Measurements from ENCODE around the gene OXLD1.

OXLD1 gene

DNA sequence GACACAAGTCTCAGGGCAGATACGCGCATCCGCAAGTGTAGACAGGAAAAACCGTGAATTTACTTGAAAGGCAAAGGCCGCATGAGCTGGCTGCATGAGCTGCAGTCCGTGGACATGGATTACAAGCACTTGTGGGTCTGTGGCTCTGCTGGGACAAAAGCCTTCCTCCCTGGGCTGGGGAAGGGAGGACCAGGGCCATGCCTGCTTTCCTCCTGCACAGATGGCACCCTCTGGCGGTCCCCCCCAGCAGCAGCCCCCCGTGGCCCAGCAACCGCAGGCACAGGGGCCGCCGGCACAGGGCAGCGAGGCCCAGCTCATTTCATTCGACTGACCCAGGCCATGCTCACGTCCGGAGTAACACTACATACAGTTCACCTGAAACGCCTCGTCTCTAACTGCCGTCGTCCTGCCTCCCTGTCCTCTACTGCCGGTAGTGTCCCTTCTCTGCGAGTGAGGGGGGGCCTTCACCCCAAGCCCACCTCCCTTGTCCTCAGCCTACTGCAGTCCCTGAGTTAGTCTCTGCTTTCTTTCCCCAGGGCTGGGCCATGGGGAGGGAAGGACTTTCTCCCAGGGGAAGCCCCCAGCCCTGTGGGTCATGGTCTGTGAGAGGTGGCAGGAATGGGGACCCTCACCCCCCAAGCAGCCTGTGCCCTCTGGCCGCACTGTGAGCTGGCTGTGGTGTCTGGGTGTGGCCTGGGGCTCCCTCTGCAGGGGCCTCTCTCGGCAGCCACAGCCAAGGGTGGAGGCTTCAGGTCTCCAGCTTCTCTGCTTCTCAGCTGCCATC, 35.1 kb upstream of the OXLD1 start:
- DNase-seq: no peak

DNA sequence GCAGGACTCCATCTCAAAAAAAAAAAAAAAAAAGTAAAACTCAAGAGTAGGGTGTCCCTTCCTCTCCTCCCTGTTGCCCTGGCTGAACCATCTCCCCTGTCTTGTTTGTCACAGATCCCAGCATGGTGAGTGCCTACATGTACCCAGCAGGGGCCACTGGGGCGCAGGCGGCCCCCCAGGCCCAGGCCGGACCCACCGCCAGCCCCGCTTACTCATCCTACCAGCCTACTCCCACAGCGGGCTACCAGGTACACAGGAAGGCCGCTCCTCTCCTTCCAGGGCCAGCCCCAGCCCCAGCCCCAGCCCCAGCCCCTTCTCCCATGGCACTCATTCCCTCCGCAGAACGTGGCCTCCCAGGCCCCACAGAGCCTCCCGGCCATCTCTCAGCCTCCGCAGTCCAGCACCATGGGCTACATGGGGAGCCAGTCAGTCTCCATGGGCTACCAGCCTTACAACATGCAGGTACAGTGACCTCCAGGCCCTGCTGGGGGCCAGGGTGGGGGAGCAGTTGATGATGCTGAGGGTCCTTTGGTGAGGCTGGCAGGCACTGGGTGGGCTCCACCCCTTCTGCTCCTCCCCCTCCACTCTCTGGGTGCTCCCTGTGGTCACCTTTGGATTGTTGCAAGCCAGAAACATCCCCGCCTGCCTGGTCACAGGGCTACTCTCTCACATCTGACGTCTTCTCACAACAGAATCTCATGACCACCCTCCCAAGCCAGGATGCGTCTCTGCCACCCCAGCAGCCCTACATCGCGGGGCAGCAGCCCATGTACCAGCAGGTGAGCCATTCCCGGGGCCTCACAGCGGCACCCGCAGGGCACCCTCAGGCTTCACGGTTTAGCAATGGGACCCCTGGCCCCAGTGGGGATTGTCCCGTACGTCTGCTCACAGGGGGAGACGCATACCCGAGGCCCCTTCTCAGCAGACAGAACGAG, 34.2 kb upstream of the OXLD1 start:
- DNase-seq: no peak

DNA sequence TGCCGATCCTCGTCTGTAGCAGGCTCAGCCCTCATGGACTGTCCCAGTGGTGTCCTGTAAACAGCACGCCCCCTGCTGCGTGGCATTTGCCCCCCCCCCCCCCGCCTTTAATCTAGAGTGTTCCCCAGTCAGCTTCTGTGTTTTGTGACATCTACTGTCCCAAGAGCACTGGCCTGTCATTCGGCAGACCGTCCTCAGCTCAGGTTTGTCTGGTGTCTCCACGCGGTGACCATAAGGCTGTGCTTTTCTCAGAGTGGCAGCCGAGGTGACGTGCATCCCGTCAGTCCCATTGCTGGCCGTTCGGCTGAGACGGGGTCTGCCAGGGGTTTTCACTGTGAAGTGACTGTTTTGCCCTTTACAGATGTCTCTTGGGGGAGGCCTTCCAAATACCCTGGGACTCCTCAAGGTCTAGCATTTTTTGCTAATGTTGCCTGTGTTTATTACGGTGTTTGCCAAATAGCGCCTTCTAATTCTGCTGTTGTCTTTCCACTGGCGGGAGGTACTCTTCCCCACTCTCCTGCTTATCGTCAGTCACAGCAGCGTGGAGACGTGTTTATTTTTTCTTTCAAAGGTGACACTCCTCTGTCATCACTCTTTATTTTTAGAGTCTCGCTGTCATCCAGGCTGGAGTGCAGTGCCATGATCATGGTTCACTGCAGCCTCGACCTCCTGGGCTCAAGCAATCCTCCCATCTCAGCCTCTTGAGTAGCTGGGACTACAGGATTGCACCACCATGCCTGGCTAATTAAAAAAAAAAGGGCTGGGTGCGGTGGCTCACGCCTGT, 31.0 kb upstream of the OXLD1 start:
- no peak for DNase-seq

DNA sequence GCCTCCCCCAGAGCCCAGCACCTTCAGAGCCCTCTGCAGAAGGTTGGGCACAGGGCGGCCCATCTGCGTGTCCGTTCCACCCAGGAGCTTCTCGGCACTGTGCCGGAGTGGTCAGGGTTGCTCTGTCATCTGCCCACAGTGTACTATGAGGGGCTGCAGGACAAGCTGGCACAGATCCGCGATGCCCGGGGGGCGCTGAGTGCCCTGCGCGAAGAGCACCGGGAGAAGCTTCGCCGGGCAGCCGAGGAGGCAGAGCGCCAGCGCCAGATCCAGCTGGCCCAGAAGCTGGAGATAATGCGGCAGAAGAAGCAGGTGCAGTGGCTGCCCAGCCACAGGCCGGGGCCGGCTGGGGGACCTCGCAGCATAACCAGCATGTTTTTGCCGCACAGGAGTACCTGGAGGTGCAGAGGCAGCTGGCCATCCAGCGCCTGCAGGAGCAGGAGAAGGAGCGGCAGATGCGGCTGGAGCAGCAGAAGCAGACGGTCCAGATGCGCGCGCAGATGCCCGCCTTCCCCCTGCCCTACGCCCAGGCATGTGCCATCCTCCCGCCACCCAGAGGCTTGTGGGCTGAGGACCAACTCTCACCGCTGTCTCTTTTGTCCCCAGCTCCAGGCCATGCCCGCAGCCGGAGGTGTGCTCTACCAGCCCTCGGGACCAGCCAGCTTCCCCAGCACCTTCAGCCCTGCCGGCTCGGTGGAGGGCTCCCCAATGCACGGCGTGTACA, 30.0 kb upstream of the OXLD1 start:
- no peak for DNase-seq

DNA sequence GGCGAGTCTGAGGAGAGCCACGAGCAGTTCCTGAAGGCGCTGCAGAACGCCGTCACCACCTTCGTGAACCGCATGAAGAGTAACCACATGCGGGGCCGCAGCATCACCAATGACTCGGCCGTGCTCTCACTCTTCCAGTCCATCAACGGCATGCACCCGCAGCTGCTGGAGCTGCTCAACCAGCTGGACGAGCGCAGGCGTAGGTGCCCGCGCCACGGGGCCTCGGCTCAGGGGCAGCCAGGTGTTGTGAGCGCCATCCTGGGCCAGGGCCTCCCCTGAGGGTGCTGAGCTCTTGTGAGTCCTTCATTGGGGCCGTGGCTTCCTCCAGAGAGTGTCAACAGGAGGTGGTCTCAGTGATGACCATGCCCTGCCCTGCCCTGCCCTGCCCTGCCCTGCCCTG, 29.4 kb upstream of the OXLD1 start:
- no peak for DNase-seq

DNA sequence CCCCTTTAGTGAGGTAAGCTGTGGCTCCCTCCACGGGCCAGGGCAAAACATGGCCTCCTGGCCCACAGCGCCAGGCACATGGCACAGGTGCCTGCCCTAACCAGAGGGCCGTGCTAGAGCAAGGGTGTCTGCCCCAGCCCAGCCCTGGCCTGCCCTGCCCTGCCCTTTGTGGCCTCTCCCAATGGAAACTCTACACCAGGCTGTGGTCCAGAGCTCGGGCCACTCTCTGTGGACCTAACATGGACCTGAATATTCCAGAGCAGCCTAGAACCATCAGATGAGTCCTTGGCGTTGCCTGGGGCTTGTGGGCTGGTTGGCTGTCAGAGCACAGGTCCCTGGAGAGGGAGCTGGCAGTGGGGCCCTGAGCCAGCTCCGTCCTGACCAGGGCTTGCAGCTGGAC, 28.8 kb upstream of the OXLD1 start:
- DNase-seq: no peak

DNA sequence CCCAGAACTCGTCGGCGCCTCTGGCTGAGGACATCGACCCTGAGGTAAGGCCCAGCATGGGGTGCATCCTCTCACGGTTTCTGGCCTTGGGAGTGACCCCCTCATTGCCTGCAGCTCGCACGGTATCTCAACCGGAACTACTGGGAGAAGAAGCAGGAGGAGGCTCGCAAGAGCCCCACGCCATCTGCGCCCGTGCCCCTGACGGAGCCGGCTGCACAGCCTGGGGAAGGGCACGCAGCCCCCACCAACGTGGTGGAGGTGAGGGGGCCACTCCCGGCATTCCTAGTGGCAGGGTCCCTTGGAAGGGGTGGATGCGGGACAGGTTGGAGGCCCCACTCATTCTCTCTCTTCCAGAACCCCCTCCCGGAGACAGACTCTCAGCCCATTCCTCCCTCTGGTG, 28.4 kb upstream of the OXLD1 start:
- DNase-seq: no peak

DNA sequence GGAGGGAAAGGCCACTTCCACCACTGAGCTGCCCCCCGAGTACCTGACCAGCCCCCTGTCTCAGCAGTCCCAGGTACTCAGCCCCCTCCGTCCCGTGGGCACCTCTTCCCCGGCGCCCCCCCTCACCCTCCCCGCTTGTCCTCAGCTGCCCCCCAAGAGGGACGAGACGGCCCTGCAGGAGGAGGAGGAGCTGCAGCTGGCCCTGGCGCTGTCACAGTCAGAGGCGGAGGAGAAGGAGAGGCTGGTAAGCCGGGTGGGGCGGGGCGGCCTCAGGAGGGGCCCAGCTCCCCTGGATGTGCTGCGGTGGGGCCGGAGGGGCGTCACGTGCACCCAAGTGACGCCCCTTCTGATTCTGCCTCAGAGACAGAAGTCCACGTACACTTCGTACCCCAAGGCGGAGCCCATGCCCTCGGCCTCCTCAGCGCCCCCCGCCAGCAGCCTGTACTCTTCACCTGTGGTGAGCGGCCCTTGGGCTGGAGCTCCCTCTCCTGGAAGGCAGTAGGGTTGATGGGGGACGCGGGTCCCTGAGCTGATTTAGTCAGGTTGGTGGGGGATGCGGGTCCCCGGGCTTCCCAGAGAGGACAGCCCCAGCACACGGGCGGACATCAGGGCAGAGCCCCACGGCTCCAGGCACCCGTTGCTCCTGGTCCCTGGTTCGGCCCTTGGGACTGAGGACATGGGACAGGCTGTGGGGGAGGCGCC, 27.3 kb upstream of the OXLD1 start:
- DNase-seq: no peak

DNA sequence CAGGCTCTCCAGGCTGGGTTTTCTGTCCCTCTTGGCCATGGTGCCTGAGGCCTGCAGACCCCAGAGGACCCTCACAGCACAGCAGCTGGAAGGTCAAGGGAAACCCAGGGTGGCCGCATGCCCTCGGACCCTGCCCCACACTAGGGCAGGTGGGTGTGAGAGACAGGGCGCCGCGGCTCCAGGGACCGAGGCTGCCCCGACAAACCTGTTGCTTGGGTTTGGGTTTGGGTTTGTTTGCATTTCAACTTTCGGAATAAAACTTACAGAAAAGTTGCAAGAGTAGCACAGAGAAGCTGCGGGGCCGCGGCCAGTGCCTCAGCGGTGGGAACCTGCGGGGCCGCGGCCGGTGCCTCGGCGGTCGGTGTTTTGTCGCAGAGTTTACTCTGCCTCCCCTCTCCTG, 25.2 kb upstream of the OXLD1 start:
- no peak for DNase-seq

DNA sequence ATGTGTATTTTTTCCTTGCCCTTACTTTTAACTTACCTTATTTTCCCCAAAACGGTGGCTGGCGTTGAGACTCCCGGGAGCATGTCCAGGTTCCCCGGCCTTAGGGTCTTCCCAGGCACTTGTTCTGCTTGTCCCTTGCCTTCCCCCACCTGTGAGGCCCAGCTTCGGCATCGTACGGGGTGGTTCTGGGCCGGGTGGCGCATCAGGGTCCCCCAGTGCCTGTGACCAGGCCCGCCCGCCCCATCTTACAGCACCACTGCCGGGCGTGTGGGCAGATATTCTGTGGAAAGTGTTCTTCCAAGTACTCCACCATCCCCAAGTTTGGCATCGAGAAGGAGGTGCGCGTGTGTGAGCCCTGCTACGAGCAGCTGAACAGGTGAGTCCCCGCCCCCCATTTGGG, 24.8 kb upstream of the OXLD1 start:
- DNase-seq: no peak

DNA sequence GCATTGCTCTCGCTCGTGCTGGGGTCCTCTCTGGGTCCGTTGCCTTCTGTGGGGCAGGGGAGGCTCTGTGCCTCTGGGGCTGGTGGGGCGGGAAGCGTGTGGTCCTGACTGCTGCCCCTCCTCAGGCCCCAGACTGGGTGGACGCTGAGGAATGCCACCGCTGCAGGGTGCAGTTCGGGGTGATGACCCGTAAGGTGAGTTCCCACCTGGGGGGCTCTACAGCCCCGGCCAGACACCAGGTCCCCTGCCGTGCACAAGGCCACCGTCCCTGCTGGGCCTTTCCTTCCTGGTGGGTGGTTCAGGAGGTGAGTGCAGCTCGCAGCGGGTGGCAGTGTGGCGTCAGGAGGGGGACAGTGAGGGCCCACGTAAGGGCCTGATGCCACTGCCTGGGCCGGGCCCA, 24.1 kb upstream of the OXLD1 start:
- DNase-seq: no peak

DNA sequence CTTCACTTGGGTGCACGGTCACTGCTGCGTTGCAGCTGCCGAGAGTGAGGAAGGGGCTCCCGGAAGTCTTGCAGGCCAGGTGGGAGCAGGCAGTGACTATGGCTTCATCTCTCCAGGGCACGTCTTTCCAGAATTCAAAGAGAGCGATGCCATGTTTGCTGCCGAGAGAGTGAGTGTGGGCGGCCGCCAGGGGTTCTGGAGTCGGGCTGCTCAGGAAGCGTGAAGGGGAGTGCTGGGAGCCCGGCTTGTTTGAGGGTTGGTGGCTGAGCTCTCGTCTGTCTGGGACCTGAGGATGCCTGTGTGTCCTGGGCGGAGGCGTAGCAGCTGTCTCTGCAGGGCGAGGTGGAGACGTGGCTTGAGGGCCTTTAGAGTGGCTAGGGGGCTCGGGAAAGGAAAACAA, 23.7 kb upstream of the OXLD1 start:
- no peak for DNase-seq

DNA sequence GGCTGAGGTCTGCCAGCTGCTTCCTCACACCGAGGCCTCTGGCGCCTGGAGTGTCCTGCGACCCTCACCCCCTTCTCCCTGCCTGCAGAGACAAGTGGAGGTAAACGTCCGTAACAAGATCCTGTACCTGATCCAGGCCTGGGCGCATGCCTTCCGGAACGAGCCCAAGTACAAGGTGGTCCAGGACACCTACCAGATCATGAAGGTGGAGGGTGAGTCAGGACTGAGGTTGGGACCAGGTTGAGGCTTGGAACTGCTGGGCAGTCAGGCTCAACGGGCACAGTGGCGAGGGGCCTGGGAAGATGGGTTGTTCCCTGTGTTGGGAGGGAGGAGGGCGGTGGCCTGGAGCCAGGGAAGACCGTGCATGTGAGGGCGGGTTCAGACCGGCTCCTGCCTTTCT, 22.2 kb upstream of the OXLD1 start:
- no peak for DNase-seq

DNA sequence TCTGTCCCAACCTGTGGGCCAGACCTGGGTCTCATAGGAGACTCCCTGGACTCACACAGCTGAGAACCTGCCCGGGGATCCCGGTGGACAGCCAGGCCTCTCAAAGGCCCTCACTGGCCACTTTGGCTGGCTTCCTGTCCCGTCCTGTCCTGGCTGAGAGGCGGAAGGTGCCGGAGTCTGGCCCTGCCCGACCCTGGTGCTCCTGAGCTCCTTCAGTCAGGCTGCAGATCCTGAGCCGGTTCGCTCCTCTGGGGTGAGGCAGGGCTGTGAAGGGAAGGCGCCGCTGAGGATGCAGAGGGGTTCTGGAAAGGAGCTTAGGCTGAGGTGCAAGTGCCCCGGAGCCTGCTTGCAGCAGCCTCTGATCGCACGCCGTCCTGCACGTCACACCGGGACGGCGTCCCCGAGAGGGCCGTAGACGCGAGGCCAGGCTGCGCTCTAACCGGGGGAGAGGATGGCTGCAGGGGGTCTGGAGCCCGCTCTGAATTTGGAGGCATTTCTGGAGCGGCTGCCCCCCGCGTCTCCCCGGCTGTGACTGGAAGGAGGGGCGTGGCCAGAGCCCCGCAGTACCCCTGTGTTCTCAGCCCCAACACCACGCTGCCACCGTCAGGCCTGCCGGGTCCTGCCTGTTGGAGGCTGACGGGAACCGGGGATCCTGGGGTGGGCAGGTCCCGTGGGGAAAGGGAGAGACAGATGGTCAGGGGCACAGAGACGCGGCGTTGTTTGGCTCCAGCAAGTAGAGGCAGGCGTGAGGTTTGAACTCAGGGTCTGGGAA, 21.6 kb upstream of the OXLD1 start:
- no peak for DNase-seq

DNA sequence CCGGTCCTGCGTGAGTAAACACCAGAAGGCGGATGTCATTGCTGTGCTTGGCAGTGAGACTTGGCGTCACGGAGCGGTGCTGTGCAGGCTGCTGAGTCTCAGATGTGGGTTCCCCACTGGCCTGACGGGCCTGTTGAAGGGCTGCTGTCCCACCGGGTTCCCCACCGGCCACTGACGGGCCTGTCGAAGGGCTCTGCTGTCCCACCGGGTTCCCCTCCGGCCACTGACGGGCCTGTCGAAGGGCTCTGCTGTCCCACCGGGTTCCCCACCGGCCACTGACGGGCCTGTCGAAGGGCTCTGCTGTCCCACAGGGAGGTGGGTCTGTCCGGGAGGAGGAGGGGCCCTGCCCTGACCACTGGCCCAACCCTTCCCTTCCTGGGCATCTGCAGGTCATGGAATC, 20.2 kb upstream of the OXLD1 start:
- no peak for DNase-seq

DNA sequence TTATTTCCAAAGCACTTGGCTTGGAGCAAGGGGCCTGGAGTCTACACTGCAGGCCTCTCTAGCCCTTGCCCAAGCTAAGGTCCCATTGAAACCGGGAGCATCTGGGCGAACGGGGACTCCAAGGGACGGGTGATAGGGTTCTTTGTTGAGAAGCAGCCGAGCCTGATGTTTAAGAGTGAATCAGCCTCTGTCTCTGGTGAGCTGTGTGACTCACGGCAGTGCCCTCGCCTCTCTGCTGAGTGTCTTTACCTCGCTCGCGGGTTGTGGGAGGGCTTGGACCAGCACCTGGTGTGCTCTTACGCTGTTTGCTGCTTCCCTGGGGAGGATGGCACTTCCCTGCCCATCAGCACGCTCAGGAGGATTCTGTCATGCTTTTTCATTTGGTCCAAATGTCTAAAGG, 18.7 kb upstream of the OXLD1 start:
- DNase-seq: peak; percentile 62

DNA sequence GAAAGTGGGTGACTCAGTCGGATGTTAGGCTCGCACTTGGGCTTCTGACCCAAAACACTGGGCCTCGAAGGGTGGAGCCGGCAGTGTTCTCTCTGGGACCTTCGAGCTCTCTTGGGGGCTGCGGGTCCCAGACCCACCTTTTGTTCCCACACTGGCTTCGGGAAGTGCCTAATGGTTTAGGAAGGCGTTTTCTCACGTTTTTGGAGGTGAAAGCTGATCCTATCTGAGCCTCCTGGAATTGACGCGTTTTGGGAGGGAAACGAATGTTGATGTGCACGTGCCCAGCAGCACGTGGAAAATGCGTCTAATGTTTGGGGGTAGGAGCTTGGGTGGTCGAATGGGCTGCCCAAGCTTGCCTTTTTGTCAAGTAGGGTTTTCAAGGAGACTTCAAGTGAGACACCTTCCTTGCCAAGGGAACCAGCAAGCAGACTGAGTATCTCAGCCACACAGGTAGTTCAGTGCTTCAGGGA, 18.1 kb upstream of the OXLD1 start:
- no peak for DNase-seq

DNA sequence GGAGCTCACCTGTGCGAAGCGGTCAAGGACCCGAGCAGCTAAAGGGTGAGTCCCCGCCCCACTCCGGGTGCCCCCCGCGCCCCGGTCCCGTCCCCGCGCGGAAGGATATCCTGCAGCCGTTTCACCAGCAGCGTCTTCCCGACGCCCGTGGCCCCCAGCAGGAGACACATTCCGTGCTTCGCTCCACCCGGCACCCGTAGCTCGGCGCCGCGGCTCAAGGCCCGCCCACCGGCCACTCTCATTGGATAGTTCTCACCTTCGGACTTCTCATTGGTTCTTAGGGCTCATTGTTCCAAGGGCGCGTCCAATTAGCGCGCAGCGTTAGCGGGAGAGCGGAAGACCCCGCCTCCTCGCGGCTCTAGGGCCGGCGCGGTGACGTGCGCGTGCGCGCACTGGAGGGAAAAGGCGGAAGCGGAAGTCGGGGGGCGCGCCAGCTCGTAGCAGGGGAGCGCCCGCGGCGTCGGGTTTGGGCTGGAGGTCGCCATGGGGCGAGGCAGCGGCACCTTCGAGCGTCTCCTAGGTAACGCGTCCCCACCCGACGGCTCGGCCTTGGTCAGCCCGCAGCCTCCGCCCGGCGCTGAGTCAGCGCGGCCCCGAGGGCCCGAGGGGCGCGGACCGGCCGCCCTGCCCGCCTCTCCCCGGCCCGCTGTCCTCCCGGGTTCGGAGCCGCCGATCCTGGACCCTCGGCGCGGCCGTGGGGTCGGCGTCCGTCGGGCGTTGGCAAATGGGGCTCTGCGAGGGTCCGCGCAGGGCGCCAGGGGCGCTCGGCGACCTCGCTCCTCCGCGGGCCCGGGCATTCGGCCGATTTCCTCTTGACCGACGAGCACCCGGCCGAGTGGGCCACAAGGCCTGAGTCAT, 17.4 kb upstream of the OXLD1 start, which contains the start of the genes ARL16 and HGS:
Gene ARL16 (minus strand): TSS at position 214 of the 858 bp plus-strand sequence. CDS start 44 bp downstream, at position 170.
Gene HGS (plus strand): TSS at position 428 of the 858 bp plus-strand sequence. CDS start 56 bp downstream, at position 484.
- peak; percentile 98 for DNase-seq

DNA sequence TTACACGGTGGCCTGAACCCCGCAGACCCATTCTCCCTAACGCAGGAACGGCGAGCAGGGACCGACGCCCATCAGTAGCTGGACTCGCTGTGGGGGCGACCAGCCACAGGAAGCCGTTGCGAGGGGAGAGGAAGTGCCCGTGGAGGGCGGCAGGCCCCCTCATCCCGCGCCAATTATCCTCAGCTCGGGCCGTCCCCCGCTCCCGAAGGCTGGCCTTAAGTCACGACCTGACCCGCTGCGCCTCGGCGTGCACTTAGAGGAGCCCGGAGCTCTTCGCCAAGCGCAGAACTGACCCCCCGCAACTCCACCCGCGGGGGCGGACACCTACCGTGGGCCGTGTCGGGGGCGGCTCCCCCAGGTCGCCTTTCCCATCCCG, 16.8 kb upstream of the OXLD1 start:
- DNase-seq: no peak
